NCI-H226 (cell line): ENCODE data around the gene ABCF3.
A peak's percentile ranks its signal among the peaks of the same experiment; 100 is the strongest.

Experiments used
- DNase-seq: peaks from one replicate; pipeline ENCODE4 v3.0.0-alpha.2; 2015

Gene ABCF3

GRCh38 chr3:184234671-184235380 is 48.8 kb downstream of the ABCF3 start:
- no peak for DNase-seq

DNA sequence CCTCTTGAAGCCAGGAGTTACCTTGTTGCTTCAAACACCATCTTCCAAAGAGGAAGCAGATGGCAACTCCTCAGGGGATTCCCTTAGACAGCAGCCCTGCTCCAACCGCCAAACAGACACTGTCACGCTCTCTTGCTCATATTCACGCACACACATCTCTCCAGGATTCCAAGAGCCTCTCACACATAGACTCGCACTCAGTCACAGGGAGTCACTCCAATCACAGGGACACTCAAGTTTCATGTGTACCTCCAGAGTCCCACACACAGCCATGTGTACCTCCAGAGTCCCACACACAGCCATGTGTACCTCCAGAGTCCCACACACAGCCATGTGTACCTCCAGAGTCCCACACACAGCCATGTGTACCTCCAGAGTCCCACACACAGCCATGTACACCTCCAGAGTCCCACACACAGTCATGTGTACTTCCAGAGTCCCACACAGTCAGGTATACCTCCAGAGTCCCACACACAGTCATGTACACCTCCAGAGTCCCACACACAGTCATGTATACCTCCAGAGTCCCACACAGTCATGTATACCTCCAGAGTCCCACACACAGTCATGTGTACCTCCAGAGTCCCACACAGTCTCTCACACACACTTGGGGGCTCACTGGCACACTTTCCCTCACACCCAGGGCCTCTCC is 49.5 kb downstream of the ABCF3 start:
- no peak for DNase-seq

DNA sequence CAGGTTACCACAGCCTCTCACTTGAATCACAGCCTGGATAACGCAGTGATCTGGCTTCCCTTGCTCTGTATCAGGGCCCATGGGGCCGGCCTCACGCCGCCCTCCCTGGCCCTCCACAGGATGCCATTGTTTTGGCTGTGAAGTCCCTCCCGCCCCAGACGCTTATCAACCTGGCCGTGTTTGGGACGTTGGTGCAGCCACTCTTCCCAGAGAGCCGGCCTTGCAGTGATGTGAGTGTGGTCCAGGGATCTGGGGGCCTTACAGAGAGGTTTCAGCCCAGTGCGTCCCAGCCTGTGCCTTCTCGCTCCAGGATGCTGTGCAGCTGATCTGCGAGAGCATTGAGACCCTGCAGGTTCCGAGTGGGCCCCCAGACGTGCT is 50.0 kb downstream of the ABCF3 start:
- no peak for DNase-seq

GRCh38 chr3:184236636-184237035 is 50.6 kb downstream of the ABCF3 start:
- DNase-seq = no peak

DNA sequence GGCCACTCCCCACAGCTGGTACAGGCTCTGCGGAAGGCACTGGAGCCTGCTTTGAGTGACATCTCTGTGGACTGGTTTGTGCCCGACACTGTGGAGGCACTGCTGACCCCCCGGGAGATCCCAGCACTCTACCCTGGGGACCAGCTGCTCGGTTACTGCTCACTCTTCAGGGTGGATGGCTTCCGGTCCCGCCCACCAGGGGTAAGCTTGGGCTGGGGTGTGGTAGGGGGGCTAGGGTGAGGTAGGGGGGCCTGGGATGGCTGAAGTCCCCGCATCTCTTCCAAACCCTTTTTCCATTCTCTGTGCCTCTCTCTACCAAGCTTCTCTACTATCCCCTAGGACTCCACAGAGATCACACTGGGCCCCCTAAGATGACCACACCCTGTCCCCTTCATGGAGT is 51.2 kb downstream of the ABCF3 start:
- DNase-seq = no peak

GRCh38 chr3:184237807-184238206 is 51.8 kb downstream of the ABCF3 start:
- no peak for DNase-seq

- no peak for DNase-seq
Observed at GRCh38 chr3:184238246-184238818, 52.3 kb downstream of the ABCF3 start.

DNA sequence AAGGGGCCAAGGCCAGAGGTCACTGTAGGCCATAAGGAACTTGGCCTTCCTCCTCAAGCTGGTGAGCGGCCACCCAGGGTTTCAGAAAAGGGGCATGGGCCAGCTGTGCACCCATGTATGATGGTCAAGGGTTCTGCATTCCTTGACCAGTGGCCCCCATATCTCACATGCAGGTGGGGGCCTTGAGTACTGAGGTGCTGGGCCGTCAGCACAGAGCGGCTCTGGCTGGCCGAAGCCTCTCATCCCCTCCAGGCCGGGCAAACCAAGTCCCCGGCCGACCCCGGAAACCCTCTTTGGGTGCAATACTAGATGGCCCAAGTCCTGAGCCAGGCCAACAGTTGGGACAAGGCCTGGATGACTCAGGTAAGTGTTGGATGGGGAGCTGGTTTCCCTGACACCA is 53.2 kb downstream of the ABCF3 start:
- no peak for DNase-seq

GRCh38 chr3:184239708-184240107 is 53.7 kb downstream of the ABCF3 start:
- DNase-seq = no peak

- peak; percentile 35 for DNase-seq
Observed at GRCh38 chr3:184240384-184241140, 54.6 kb downstream of the ABCF3 start.

DNA sequence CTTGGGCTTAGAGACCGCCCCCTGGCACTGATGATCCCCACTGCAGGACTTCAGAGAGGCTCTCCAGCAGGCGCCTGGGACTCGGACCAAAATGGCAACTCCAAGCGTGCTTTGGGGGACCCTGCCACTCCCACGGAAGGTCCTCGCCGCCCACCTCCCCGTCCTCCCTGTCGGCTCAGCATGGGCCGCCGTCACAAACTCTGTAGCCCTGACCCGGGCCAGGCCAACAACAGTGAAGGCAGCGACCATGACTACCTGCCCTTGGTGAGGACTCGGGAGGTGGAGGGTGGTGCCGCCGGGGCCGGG is 55.1 kb downstream of the ABCF3 start:
- DNase-seq = no peak

DNA sequence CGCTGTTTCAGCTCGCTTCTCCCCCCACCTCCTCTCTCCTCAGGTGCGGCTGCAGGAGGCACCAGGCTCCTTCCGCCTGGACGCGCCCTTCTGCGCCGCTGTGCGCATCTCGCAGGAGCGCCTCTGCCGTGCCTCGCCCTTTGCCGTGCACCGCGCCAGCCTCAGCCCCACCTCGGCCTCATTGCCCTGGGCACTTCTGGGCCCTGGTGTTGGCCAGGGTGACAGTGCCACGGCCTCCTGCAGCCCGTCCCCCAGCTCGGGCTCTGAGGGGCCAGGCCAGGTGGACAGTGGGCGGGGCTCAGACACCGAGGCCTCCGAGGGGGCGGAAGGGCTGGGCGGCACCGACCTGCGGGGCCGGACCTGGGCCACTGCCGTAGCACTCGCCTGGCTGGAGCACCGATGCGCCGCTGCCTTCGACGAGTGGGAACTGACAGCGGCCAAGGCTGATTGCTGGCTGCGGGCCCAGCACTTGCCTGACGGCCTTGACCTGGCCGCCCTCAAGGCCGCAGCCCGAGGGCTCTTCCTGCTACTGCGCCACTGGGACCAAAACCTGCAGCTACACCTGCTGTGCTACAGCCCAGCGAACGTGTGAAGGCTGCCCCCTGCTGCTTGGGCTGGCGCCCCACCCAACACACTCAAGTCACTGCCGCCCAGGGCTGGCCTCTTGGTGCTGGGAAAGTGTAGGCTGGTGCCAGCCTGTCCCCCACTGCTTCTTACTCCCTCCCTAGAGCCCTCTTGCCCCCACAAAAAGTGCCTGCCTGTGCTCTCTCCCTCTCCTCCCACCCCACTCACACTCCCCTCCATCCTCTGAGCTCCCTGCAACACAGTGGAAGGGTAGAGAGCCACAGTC is 55.7 kb downstream of the ABCF3 start:
- no peak for DNase-seq

DNA sequence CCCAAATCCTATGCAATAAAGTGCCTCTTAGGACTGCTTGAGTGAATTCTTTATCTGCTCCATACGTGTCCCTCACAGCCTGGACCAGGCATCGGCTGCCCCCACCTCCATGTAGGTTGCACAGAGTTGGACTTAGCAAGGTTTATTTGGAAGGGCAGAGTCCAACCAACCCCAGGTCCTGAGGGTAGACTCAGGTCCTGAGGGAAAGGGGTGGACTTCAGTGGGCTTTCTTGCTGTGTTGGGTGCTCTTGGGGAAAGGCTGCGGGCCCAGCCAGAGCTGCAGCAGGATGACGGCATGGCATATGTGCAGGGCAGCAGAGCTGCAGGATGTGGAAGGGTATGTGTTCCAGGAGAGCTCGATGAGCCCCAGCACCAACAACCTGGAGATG is 56.3 kb downstream of the ABCF3 start:
- no peak for DNase-seq
